WTC11 (cell line): ENCODE measurements around the gene AFF2. TPM values are rescaled to one million over a fixed set of nuclear protein-coding genes. Genes with fewer than 3 reads are reported as not detected.

ENCODE experiments used
- ATAC-seq: fragments of 200-7000 bp; cut with Tn5 transposase; 2 replicates; pipeline ENCODE4 v1.10.0; 2021; ENCODE audit warnings: mild to moderate bottlenecking, moderate library complexity
- CTCF ChIA-PET: fragments of 300-600 bp; sonication (Branson Sonifier 250); formaldehyde crosslinking; loops from one replicate; lab custom pipeline; 2021; ENCODE audit warnings: antibody characterized with exemption; lab: Charles Lee
- POLR2A ChIA-PET: fragments of 350-600 bp; sonication (Branson Sonifier 250); formaldehyde crosslinking; loops from one replicate; lab custom pipeline; 2021; ENCODE audit warnings: antibody characterized with exemption; lab: Charles Lee
- DNase-seq: peaks from one replicate; pipeline ENCODE4 v3.0.0; 2021; ENCODE audit warnings: low spot score
- H3K27ac Mint-ChIP-seq: 2 replicates; pipeline ENCODE4 v1.8.0; 2021; ENCODE audit warnings: mixed read lengths
- H3K27me3 Mint-ChIP-seq: 2 replicates; pipeline ENCODE4 v1.8.0; 2021; ENCODE audit warnings: low read depth, mild to moderate bottlenecking, moderate library complexity, mixed read lengths
- H3K36me3 Mint-ChIP-seq: 2 replicates; pipeline ENCODE4 v1.8.0; 2021; ENCODE audit warnings: mixed read lengths
- H3K4me1 Mint-ChIP-seq: 2 replicates; pipeline ENCODE4 v1.8.0; 2022; ENCODE audit warnings: mixed read lengths
- H3K4me3 Mint-ChIP-seq: 2 replicates; pipeline ENCODE4 v1.8.0; 2021; ENCODE audit warnings: mild to moderate bottlenecking, moderate library complexity, mixed read lengths
- H3K9me3 Mint-ChIP-seq: 2 replicates; pipeline ENCODE4 v1.8.0; 2021; ENCODE audit warnings: mixed read lengths
- CREB1 ChIP-seq: sonication (generic); formaldehyde crosslinking; IDR thresholded peaks from 2 replicates; pipeline ENCODE4 v1.8.0; 2023; ENCODE audit warnings: mild to moderate bottlenecking, missing genetic modification reagents
- GABPB1 ChIP-seq: sonication (generic); formaldehyde crosslinking; IDR thresholded peaks from 2 replicates; pipeline ENCODE4 v1.8.1; 2023; ENCODE audit warnings: mild to moderate bottlenecking, missing genetic modification reagents
- IRF2 ChIP-seq: sonication (generic); formaldehyde crosslinking; IDR thresholded peaks from 2 replicates; pipeline ENCODE4 v1.8.0; 2022; ENCODE audit warnings: low read depth, missing genetic modification reagents, borderline replicate concordance
- JUN ChIP-seq: sonication (generic); formaldehyde crosslinking; IDR thresholded peaks from 2 replicates; pipeline ENCODE4 v1.8.0; 2023; ENCODE audit warnings: mild to moderate bottlenecking, missing genetic modification reagents
- KAT7 ChIP-seq: sonication (generic); formaldehyde crosslinking; IDR thresholded peaks from 2 replicates; pipeline ENCODE4 v1.8.1; 2023; ENCODE audit warnings: missing genetic modification reagents, mild to moderate bottlenecking, borderline replicate concordance
- NFYB ChIP-seq: sonication (generic); formaldehyde crosslinking; conservative IDR thresholded peaks from 2 replicates; pipeline ENCODE4 v1.8.0; 2022; ENCODE audit warnings: low read depth, missing genetic modification reagents
- SOX15 ChIP-seq: fragments of 250-450 bp; sonication (Bioruptor Pico); IDR thresholded peaks from 2 replicates; pipeline ENCODE4 v1.9.0; 2021; ENCODE audit warnings: mild to moderate bottlenecking
- TEAD1 ChIP-seq: sonication (generic); formaldehyde crosslinking; IDR thresholded peaks from 2 replicates; pipeline ENCODE4 v1.8.0; 2022; ENCODE audit warnings: mild to moderate bottlenecking, missing genetic modification reagents
- ZNF416 ChIP-seq: fragments of 250-450 bp; sonication (Bioruptor Pico); IDR thresholded peaks from 2 replicates; pipeline ENCODE4 v1.9.0; 2021; ENCODE audit warnings: mild to moderate bottlenecking, inconsistent platforms
- ZNF671 ChIP-seq: fragments of 250-450 bp; sonication (Bioruptor Pico); IDR thresholded peaks from 2 replicates; pipeline ENCODE4 v1.8.0; 2021; ENCODE audit warnings: mild to moderate bottlenecking
- total RNA-seq: library from RNA; stranded (reverse); gene quantifications from 3 replicates; pipeline ENCODE4 v1.2.3, GENCODE V29; 2021
- TF ChIP-seq, protein P1 (sequence below): sonication (generic); formaldehyde crosslinking; IDR thresholded peaks from 2 replicates; pipeline ENCODE4 v1.8.0; 2022; ENCODE audit warnings: mild to moderate bottlenecking, missing genetic modification reagents
- TF ChIP-seq, protein P2 (sequence below): sonication (generic); formaldehyde crosslinking; IDR thresholded peaks from 2 replicates; pipeline ENCODE4 v1.8.0; 2022; ENCODE audit warnings: mild to moderate bottlenecking, missing genetic modification reagents
- TF ChIP-seq, protein P3 (sequence below): sonication (generic); formaldehyde crosslinking; IDR thresholded peaks from 2 replicates; pipeline ENCODE4 v1.8.0; 2022; ENCODE audit warnings: mild to moderate bottlenecking, missing genetic modification reagents
- TF ChIP-seq, protein P4 (sequence below): sonication (generic); formaldehyde crosslinking; IDR thresholded peaks from 2 replicates; pipeline ENCODE4 v1.8.1; 2022; ENCODE audit warnings: low read depth, missing genetic modification reagents, borderline replicate concordance
- TF ChIP-seq, protein P5 (sequence below): sonication (generic); formaldehyde crosslinking; IDR thresholded peaks from 2 replicates; pipeline ENCODE4 v1.8.0; 2023; ENCODE audit warnings: missing genetic modification reagents
- TF ChIP-seq, protein P6 (sequence below): fragments of 250-450 bp; sonication (Bioruptor Pico); conservative IDR thresholded peaks from 2 replicates; pipeline ENCODE4 v1.9.0; 2021; ENCODE audit warnings: mild to moderate bottlenecking
- TF ChIP-seq, protein P7 (sequence below): sonication (generic); formaldehyde crosslinking; IDR thresholded peaks from 2 replicates; pipeline ENCODE4 v1.8.1; 2022; ENCODE audit warnings: missing genetic modification reagents, borderline replicate concordance
- TF ChIP-seq, protein P8 (sequence below): sonication (generic); formaldehyde crosslinking; IDR thresholded peaks from 2 replicates; pipeline ENCODE4 v1.8.1; 2023; ENCODE audit warnings: mild to moderate bottlenecking, missing genetic modification reagents, borderline replicate concordance
- TF ChIP-seq, protein P9 (sequence below): sonication (generic); formaldehyde crosslinking; conservative IDR thresholded peaks from 2 replicates; pipeline ENCODE4 v1.8.1; 2023; ENCODE audit warnings: mild to moderate bottlenecking, low read depth, missing genetic modification reagents, moderate library complexity

Gene AFF2
- total RNA-seq, 1 experiment from 2014 or later, result 7.6 TPM

DNA sequence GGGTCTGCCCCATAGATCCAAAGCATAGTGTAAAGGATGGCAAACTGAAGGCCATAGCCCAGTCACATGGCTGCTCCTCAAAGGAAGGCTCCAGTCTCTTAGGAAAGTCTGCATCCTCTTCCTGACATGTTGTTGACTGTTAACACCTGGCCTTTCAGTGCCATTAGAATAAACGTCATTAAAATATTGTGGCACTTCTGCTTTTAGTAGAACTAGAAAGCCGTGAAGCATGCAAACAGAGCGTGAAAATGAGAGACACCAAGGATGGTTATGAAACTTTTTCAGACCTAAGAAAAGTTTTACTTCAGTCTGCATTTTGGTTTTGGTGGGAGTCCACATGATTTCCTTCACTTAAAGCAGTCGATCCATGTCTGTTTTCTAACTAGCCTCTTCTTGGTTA, 41.1 kb upstream of the AFF2 start:
- Mint-ChIP-seq H3K27ac (no peak overlapping the region), H3K36me3 (no peaks in the 10 kb centered on the region), H3K9me3 (no peaks in the 10 kb centered on the region), H3K4me1 (no peaks in the 10 kb centered on the region), H3K27me3 (peaks cover 1% of the 10 kb centered on the region; the same call in 1 of the 2 replicates), H3K4me3 (no peak overlapping the region)
- DNase-seq (no peak), ATAC-seq (no peak)
- ChIA-PET CTCF (no interaction called here), POLR2A (no interaction called here)
- TF ChIP-seq SOX15 (CRISPR knock-in tag) (no peak), KAT7 (CRISPR knock-in tag) (no peak), NFYB (CRISPR knock-in tag) (no peak), IRF2 (CRISPR knock-in tag) (no peak), JUN (no peak), TEAD1 (CRISPR knock-in tag) (no peak), CREB1 (CRISPR knock-in tag) (no peak), GABPB1 (CRISPR knock-in tag) (no peak), ZNF671 (no peak)
- TF ChIP-seq, protein P1, sequence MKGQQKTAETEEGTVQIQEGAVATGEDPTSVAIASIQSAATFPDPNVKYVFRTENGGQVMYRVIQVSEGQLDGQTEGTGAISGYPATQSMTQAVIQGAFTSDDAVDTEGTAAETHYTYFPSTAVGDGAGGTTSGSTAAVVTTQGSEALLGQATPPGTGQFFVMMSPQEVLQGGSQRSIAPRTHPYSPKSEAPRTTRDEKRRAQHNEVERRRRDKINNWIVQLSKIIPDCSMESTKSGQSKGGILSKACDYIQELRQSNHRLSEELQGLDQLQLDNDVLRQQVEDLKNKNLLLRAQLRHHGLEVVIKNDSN (CRISPR knock-in tag), result no peak
- TF ChIP-seq, protein P2, sequence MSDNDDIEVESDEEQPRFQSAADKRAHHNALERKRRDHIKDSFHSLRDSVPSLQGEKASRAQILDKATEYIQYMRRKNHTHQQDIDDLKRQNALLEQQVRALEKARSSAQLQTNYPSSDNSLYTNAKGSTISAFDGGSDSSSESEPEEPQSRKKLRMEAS (CRISPR knock-in tag), result no peak
- TF ChIP-seq, protein P3, sequence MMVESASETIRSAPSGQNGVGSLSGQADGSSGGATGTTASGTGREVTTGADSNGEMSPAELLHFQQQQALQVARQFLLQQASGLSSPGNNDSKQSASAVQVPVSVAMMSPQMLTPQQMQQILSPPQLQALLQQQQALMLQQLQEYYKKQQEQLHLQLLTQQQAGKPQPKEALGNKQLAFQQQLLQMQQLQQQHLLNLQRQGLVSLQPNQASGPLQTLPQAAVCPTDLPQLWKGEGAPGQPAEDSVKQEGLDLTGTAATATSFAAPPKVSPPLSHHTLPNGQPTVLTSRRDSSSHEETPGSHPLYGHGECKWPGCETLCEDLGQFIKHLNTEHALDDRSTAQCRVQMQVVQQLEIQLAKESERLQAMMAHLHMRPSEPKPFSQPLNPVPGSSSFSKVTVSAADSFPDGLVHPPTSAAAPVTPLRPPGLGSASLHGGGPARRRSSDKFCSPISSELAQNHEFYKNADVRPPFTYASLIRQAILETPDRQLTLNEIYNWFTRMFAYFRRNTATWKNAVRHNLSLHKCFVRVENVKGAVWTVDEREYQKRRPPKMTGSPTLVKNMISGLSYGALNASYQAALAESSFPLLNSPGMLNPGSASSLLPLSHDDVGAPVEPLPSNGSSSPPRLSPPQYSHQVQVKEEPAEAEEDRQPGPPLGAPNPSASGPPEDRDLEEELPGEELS (CRISPR knock-in tag), result no peak

DNA sequence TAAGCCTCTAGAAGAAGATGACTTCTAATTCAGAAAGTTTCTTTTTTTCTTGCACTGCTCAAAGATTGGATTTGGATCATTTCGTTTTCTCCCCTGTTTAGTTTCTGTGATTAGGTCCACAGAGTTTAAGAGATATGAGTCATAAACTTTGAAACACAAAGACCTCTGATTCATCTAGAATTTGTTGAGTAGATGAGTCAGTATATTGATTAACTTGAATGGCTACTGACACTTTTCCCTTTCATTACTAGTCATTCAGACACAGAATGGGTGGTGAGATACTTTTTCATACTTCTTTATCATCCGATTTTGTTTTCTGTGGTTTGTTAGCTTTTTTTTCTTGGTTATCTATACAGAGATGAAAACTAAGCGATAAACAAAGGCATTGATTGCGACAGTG, 34.1 kb upstream of the AFF2 start:
- peaks cover 22% of the 10 kb centered on the region for H3K27me3 Mint-ChIP-seq
- POLR2A ChIA-PET, result no interaction called here
- no peak for ATAC-seq
- H3K4me3 Mint-ChIP-seq, result no peak overlapping the region
- CTCF ChIA-PET, result no interaction called here
- no peak for DNase-seq
- no peak overlapping the region for H3K27ac Mint-ChIP-seq
- H3K9me3 Mint-ChIP-seq, result no peaks in the 10 kb centered on the region
- H3K4me1 Mint-ChIP-seq, result peaks cover 7% of the 10 kb centered on the region; the same call in 1 of the 2 replicates
- H3K36me3 Mint-ChIP-seq, result no peaks in the 10 kb centered on the region
- TF ChIP-seq, protein P4, sequence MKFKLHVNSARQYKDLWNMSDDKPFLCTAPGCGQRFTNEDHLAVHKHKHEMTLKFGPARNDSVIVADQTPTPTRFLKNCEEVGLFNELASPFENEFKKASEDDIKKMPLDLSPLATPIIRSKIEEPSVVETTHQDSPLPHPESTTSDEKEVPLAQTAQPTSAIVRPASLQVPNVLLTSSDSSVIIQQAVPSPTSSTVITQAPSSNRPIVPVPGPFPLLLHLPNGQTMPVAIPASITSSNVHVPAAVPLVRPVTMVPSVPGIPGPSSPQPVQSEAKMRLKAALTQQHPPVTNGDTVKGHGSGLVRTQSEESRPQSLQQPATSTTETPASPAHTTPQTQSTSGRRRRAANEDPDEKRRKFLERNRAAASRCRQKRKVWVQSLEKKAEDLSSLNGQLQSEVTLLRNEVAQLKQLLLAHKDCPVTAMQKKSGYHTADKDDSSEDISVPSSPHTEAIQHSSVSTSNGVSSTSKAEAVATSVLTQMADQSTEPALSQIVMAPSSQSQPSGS, result no peak
- TF ChIP-seq, protein P5, sequence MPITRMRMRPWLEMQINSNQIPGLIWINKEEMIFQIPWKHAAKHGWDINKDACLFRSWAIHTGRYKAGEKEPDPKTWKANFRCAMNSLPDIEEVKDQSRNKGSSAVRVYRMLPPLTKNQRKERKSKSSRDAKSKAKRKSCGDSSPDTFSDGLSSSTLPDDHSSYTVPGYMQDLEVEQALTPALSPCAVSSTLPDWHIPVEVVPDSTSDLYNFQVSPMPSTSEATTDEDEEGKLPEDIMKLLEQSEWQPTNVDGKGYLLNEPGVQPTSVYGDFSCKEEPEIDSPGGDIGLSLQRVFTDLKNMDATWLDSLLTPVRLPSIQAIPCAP (CRISPR knock-in tag), result no peak
- TF ChIP-seq, protein P6, sequence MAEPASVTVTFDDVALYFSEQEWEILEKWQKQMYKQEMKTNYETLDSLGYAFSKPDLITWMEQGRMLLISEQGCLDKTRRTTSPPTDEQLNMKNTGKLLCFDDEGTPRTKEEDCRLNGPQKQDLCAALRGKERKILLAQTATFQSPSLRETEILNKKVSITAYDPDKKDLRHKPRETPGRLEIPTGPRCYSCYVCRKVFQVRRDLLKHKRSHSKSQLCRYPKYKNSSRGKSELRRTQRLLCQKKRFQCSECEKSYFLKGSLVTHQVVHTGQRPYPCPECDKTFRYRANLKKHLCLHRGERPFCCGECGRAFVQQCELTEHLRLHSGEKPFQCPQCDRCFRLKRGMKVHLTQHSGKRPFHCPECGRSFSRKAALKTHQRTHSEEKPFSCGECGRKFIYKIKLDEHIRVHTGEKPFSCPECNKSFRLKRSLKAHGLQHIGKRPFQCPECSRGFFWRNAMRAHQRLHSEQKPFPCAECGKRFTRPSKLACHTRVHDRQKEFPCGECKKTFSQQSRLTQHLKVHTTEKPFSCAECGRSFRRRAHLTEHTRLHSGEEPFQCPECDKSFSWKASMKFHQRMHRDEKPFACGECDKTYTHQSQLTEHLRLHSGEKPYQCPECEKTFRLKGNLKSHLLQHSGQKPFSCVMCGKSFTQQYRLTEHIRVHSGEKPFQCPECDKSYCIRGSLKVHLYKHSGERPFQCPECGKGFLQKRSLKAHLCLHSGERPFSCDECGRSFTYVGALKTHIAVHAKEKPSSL (CRISPR knock-in tag), result no peak
- TF ChIP-seq, protein P7, sequence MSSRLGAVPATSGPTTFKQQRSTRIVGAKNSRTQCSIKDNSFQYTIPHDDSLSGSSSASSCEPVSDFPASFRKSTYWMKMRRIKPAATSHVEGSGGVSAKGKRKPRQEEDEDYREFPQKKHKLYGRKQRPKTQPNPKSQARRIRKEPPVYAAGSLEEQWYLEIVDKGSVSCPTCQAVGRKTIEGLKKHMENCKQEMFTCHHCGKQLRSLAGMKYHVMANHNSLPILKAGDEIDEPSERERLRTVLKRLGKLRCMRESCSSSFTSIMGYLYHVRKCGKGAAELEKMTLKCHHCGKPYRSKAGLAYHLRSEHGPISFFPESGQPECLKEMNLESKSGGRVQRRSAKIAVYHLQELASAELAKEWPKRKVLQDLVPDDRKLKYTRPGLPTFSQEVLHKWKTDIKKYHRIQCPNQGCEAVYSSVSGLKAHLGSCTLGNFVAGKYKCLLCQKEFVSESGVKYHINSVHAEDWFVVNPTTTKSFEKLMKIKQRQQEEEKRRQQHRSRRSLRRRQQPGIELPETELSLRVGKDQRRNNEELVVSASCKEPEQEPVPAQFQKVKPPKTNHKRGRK, result no peak
- TF ChIP-seq ZNF416 (CRISPR knock-in tag) (no peak), IRF2 (CRISPR knock-in tag) (no peak)
- TF ChIP-seq, protein P8, sequence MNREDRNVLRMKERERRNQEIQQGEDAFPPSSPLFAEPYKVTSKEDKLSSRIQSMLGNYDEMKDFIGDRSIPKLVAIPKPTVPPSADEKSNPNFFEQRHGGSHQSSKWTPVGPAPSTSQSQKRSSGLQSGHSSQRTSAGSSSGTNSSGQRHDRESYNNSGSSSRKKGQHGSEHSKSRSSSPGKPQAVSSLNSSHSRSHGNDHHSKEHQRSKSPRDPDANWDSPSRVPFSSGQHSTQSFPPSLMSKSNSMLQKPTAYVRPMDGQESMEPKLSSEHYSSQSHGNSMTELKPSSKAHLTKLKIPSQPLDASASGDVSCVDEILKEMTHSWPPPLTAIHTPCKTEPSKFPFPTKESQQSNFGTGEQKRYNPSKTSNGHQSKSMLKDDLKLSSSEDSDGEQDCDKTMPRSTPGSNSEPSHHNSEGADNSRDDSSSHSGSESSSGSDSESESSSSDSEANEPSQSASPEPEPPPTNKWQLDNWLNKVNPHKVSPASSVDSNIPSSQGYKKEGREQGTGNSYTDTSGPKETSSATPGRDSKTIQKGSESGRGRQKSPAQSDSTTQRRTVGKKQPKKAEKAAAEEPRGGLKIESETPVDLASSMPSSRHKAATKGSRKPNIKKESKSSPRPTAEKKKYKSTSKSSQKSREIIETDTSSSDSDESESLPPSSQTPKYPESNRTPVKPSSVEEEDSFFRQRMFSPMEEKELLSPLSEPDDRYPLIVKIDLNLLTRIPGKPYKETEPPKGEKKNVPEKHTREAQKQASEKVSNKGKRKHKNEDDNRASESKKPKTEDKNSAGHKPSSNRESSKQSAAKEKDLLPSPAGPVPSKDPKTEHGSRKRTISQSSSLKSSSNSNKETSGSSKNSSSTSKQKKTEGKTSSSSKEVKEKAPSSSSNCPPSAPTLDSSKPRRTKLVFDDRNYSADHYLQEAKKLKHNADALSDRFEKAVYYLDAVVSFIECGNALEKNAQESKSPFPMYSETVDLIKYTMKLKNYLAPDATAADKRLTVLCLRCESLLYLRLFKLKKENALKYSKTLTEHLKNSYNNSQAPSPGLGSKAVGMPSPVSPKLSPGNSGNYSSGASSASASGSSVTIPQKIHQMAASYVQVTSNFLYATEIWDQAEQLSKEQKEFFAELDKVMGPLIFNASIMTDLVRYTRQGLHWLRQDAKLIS (CRISPR knock-in tag), result no peak
- TF ChIP-seq, protein P9, sequence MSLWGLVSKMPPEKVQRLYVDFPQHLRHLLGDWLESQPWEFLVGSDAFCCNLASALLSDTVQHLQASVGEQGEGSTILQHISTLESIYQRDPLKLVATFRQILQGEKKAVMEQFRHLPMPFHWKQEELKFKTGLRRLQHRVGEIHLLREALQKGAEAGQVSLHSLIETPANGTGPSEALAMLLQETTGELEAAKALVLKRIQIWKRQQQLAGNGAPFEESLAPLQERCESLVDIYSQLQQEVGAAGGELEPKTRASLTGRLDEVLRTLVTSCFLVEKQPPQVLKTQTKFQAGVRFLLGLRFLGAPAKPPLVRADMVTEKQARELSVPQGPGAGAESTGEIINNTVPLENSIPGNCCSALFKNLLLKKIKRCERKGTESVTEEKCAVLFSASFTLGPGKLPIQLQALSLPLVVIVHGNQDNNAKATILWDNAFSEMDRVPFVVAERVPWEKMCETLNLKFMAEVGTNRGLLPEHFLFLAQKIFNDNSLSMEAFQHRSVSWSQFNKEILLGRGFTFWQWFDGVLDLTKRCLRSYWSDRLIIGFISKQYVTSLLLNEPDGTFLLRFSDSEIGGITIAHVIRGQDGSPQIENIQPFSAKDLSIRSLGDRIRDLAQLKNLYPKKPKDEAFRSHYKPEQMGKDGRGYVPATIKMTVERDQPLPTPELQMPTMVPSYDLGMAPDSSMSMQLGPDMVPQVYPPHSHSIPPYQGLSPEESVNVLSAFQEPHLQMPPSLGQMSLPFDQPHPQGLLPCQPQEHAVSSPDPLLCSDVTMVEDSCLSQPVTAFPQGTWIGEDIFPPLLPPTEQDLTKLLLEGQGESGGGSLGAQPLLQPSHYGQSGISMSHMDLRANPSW (CRISPR knock-in tag), result no peak
- TF ChIP-seq, all 79 proteins: peak for 0
